Measurements from ENCODE around the gene PDIA5. TPM values are rescaled to one million over a fixed set of nuclear protein-coding genes. Genes with fewer than 3 reads are reported as not detected.
A peak's percentile ranks its signal among the peaks of the same experiment; 100 is the strongest.

Gene PDIA5
- total RNA-seq, 2 experiments from 2014 or later = 10.5 to 12.3 TPM

GRCh38 chr3:123122057-123122456 is 55.2 kb downstream of the PDIA5 start:
- Mint-ChIP-seq H3K4me3 (no peak overlapping the region), H3K36me3 (ENCODE audit: low read depth) (peaks cover 2% of the 10 kb centered on the region), H3K27ac (no peak overlapping the region), H3K27me3 (no peaks in the 10 kb centered on the region), H3K9me3 (no peaks in the 10 kb centered on the region), H3K4me1 (peaks cover 6% of the 10 kb centered on the region)
- POLR2A ChIA-PET = no interaction called here
- no peak for DNase-seq
- CTCF ChIA-PET = interaction anchor here (0.6 kb wide), 1 partner anchor 12 kb away, joined by 3 read pairs; no protein-coding TSS in a partner anchor

- Mint-ChIP-seq H3K9me3 (no peaks in the 10 kb centered on the region), H3K36me3 (ENCODE audit: low read depth) (peaks cover 2% of the 10 kb centered on the region), H3K4me1 (peaks cover 6% of the 10 kb centered on the region), H3K27me3 (no peaks in the 10 kb centered on the region), H3K4me3 (no peak overlapping the region), H3K27ac (no peak overlapping the region)
- DNase-seq = no peak
- CTCF ChIA-PET = interaction anchor here (0.6 kb wide), 1 partner anchor 11 kb away, joined by 3 read pairs; no protein-coding TSS in a partner anchor
- POLR2A ChIA-PET = no interaction called here
Measured at GRCh38 chr3:123122525-123123315, 55.9 kb downstream of the PDIA5 start.

- Mint-ChIP-seq H3K27ac (no peak overlapping the region), H3K36me3 (ENCODE audit: low read depth) (peaks cover 2% of the 10 kb centered on the region), H3K27me3 (no peaks in the 10 kb centered on the region), H3K4me1 (peaks cover 6% of the 10 kb centered on the region), H3K4me3 (no peak overlapping the region), H3K9me3 (no peaks in the 10 kb centered on the region)
- POLR2A ChIA-PET = no interaction called here
- no peak for DNase-seq
- CTCF ChIA-PET = interaction anchor here (0.6 kb wide), 1 partner anchor 94 kb away, joined by 3 read pairs; no protein-coding TSS in a partner anchor
Measured at GRCh38 chr3:123123716-123124616, 57.1 kb downstream of the PDIA5 start.

GRCh38 chr3:123124971-123125370 is 58.1 kb downstream of the PDIA5 start:
- H3K9me3 Mint-ChIP-seq = no peaks in the 10 kb centered on the region
- no peak for DNase-seq
- no peak overlapping the region for H3K27ac Mint-ChIP-seq
- H3K36me3 Mint-ChIP-seq (ENCODE audit: low read depth) = peaks cover 2% of the 10 kb centered on the region
- CTCF ChIA-PET = no interaction called here
- H3K27me3 Mint-ChIP-seq = no peaks in the 10 kb centered on the region
- peaks cover 6% of the 10 kb centered on the region for H3K4me1 Mint-ChIP-seq
- POLR2A ChIA-PET = no interaction called here
- H3K4me3 Mint-ChIP-seq = no peak overlapping the region

GRCh38 chr3:123126031-123126430 is 59.2 kb downstream of the PDIA5 start:
- H3K4me3 Mint-ChIP-seq = no peak overlapping the region
- H3K27ac Mint-ChIP-seq = no peak overlapping the region
- no peak for DNase-seq
- no peaks in the 10 kb centered on the region for H3K27me3 Mint-ChIP-seq
- H3K9me3 Mint-ChIP-seq = no peaks in the 10 kb centered on the region
- H3K4me1 Mint-ChIP-seq = peaks cover 6% of the 10 kb centered on the region
- ChIA-PET CTCF (no interaction called here), POLR2A (interaction anchor here (0.6 kb wide), 1 partner anchor 76 kb away, joined by 3 read pairs; no protein-coding TSS in a partner anchor)
- H3K36me3 Mint-ChIP-seq (ENCODE audit: low read depth) = peaks cover 2% of the 10 kb centered on the region

- no peaks in the 10 kb centered on the region for H3K9me3 Mint-ChIP-seq
- no peak overlapping the region for H3K4me3 Mint-ChIP-seq
- no peak overlapping the region for H3K27ac Mint-ChIP-seq
- no peaks in the 10 kb centered on the region for H3K27me3 Mint-ChIP-seq
- peaks cover 6% of the 10 kb centered on the region for H3K4me1 Mint-ChIP-seq
- DNase-seq = no peak
- no peaks in the 10 kb centered on the region for H3K36me3 Mint-ChIP-seq (ENCODE audit: low read depth)
- ChIA-PET POLR2A (no interaction called here), CTCF (interaction anchor here (1.2 to 1.3 kb wide), 2 partner anchors 8 to 25 kb away, joined by 3 read pairs; no protein-coding TSS in a partner anchor)
Measured at GRCh38 chr3:123126653-123127052, 59.8 kb downstream of the PDIA5 start.

GRCh38 chr3:123129092-123129491 is 62.3 kb downstream of the PDIA5 start:
- ChIA-PET CTCF (interaction anchor here (1.2 to 1.3 kb wide), 3 partner anchors 15 to 72 kb away, joined by 3 read pairs; partner anchors contain the start of gene SEC22A), POLR2A (no interaction called here)
- Mint-ChIP-seq H3K9me3 (no peaks in the 10 kb centered on the region), H3K27me3 (no peaks in the 10 kb centered on the region), H3K4me1 (peaks cover 6% of the 10 kb centered on the region), H3K4me3 (no peak overlapping the region), H3K27ac (no peak overlapping the region), H3K36me3 (ENCODE audit: low read depth) (no peaks in the 10 kb centered on the region)
- no peak for DNase-seq

- no peaks in the 10 kb centered on the region for H3K9me3 Mint-ChIP-seq
- peaks cover 6% of the 10 kb centered on the region for H3K4me1 Mint-ChIP-seq
- ChIA-PET CTCF (interaction anchor here (1.2 to 1.3 kb wide), 3 partner anchors 14 to 72 kb away, joined by 3 read pairs; partner anchors contain the start of gene SEC22A), POLR2A (no interaction called here)
- DNase-seq = no peak
- H3K4me3 Mint-ChIP-seq = no peak overlapping the region
- H3K27me3 Mint-ChIP-seq = no peaks in the 10 kb centered on the region
- H3K36me3 Mint-ChIP-seq (ENCODE audit: low read depth) = no peaks in the 10 kb centered on the region
- no peak overlapping the region for H3K27ac Mint-ChIP-seq
Measured at GRCh38 chr3:123129532-123129931, 62.7 kb downstream of the PDIA5 start.

- H3K4me3 Mint-ChIP-seq = no peak overlapping the region
- H3K9me3 Mint-ChIP-seq = no peaks in the 10 kb centered on the region
- CTCF ChIA-PET = interaction anchor here (1.3 kb wide), 2 partner anchors 14 to 19 kb away, joined by 3 read pairs; no protein-coding TSS in a partner anchor
- no peaks in the 10 kb centered on the region for H3K27me3 Mint-ChIP-seq
- DNase-seq = no peak
- H3K36me3 Mint-ChIP-seq (ENCODE audit: low read depth) = no peaks in the 10 kb centered on the region
- H3K27ac Mint-ChIP-seq = peak overlapping the region; percentile 63
- H3K4me1 Mint-ChIP-seq = peaks cover 6% of the 10 kb centered on the region
- POLR2A ChIA-PET = no interaction called here
Measured at GRCh38 chr3:123130079-123130750, 63.4 kb downstream of the PDIA5 start.

GRCh38 chr3:123134671-123135070 is 67.8 kb downstream of the PDIA5 start:
- H3K9me3 Mint-ChIP-seq = no peaks in the 10 kb centered on the region
- no peak overlapping the region for H3K27ac Mint-ChIP-seq
- no peaks in the 10 kb centered on the region for H3K4me1 Mint-ChIP-seq
- no peaks in the 10 kb centered on the region for H3K27me3 Mint-ChIP-seq
- no peak overlapping the region for H3K4me3 Mint-ChIP-seq
- ChIA-PET CTCF (no interaction called here), POLR2A (no interaction called here)
- H3K36me3 Mint-ChIP-seq (ENCODE audit: low read depth) = no peaks in the 10 kb centered on the region
- DNase-seq = no peak

GRCh38 chr3:123137001-123137400 is 70.2 kb downstream of the PDIA5 start:
- CTCF ChIA-PET = interaction anchor here (0.6 kb wide), 1 partner anchor 1373 kb away, joined by 3 read pairs; no protein-coding TSS in a partner anchor

GRCh38 chr3:123138839-123139444 is 72.1 kb downstream of the PDIA5 start:
- H3K36me3 Mint-ChIP-seq (ENCODE audit: low read depth) = no peaks in the 10 kb centered on the region
- ChIA-PET CTCF (no interaction called here), POLR2A (no interaction called here)
- no peaks in the 10 kb centered on the region for H3K9me3 Mint-ChIP-seq
- no peak overlapping the region for H3K4me3 Mint-ChIP-seq
- no peaks in the 10 kb centered on the region for H3K4me1 Mint-ChIP-seq
- H3K27me3 Mint-ChIP-seq = no peaks in the 10 kb centered on the region
- no peak for DNase-seq
- no peak overlapping the region for H3K27ac Mint-ChIP-seq

More at GRCh38 chr3:123137001-123137400, 70.2 kb downstream of the PDIA5 start:
- no peaks in the 10 kb centered on the region for H3K36me3 Mint-ChIP-seq (ENCODE audit: low read depth)
- no peaks in the 10 kb centered on the region for H3K27me3 Mint-ChIP-seq
- POLR2A ChIA-PET = no interaction called here
- H3K9me3 Mint-ChIP-seq = no peaks in the 10 kb centered on the region
- no peak overlapping the region for H3K4me3 Mint-ChIP-seq
- no peak for DNase-seq
- no peak overlapping the region for H3K27ac Mint-ChIP-seq
- no peaks in the 10 kb centered on the region for H3K4me1 Mint-ChIP-seq

Measured in activated CD4-positive, alpha-beta T cell treated with anti-CD3 and anti-CD28 coated beads, Interleukin-2, amount 10 ng/mL, durations not matched to agents 7 days and 5 days (primary cell).